Keratinocyte (primary cell): ENCODE data around the gene MAGI2. TPM values are rescaled to one million over a fixed set of nuclear protein-coding genes. Genes with fewer than 3 reads are reported as not detected.

Experiments used
- DNase-seq: peaks from one replicate; pipeline ENCODE4 v3.0.0-alpha.2; 2011; ENCODE audit warnings: low read depth, missing footprints, low spot score
- FAIRE-seq: peaks from 2 replicates; lab custom pipeline; 2011; peaks lifted over from hg19 to GRCh38; lab: Jason Lieb, UNC
- H2AFZ ChIP-seq: 2 replicates; pipeline ENCODE4 v1.6.0; 2012; ENCODE audit warnings: low read length, control low read depth, inconsistent platforms; ENCODE audit not compliant: control insufficient read depth
- H3K27ac ChIP-seq: 2 replicates; pipeline ENCODE4 v1.5.1; 2011; ENCODE audit warnings: low read length; ENCODE audit not compliant: control insufficient read depth, insufficient read depth
- H3K27me3 ChIP-seq: 3 replicates; pipeline ENCODE4 v1.6.0; 2011; ENCODE audit warnings: low read length; ENCODE audit not compliant: control insufficient read depth, insufficient read depth; ENCODE audit errors: extremely low read depth
- H3K36me3 ChIP-seq, 2 experiments: 2 replicates in 1 of 2; 3 replicates in 1 of 2; pipeline ENCODE4 v1.5.1; 2011; ENCODE audit warnings: low read length in 2 of 2, mild to moderate bottlenecking in 1 of 2; ENCODE audit not compliant: control insufficient read depth in 2 of 2, insufficient read depth in 2 of 2; ENCODE audit errors: extremely low read depth in 1 of 2
- H3K4me1 ChIP-seq: 3 replicates; pipeline ENCODE4 v1.5.1; 2011; ENCODE audit warnings: low read length; ENCODE audit not compliant: control insufficient read depth, insufficient read depth; ENCODE audit errors: extremely low read depth
- H3K4me2 ChIP-seq: 3 replicates; pipeline ENCODE4 v1.6.0; 2011; ENCODE audit warnings: low read depth, low read length; ENCODE audit not compliant: control insufficient read depth, insufficient read depth; ENCODE audit errors: extremely low read depth
- H3K4me3 ChIP-seq, 3 experiments: fragments of 200-600 bp in 1 of 3; sonication (generic) in 1 of 3; 2 replicates in 2 of 3; 3 replicates in 1 of 3; pipeline ENCODE4 v1.5.1; 2011 to 2016; ENCODE audit warnings: low read length in 3 of 3, mild to moderate bottlenecking in 3 of 3, control low read depth in 2 of 3, inconsistent platforms in 1 of 3, low read depth in 1 of 3, mixed read lengths in 1 of 3, mixed run types in 1 of 3, moderate library complexity in 1 of 3; ENCODE audit not compliant: control insufficient read depth in 2 of 3, insufficient read depth in 2 of 3; ENCODE audit errors: extremely low read depth in 1 of 3
- H3K79me2 ChIP-seq: 2 replicates; pipeline ENCODE4 v1.6.0; 2012; ENCODE audit warnings: low read length; ENCODE audit not compliant: control insufficient read depth, insufficient read depth
- H3K9ac ChIP-seq: 3 replicates; pipeline ENCODE4 v1.6.0; 2011; ENCODE audit warnings: low read length; ENCODE audit not compliant: control insufficient read depth, insufficient read depth; ENCODE audit errors: extremely low read depth
- H3K9me1 ChIP-seq: 3 replicates; pipeline ENCODE4 v1.6.0; 2011; ENCODE audit warnings: low read length; ENCODE audit not compliant: control insufficient read depth, insufficient read depth; ENCODE audit errors: extremely low read depth
- H3K9me3 ChIP-seq: 2 replicates; pipeline ENCODE4 v1.5.1; 2012; ENCODE audit warnings: low read depth, low read length; ENCODE audit not compliant: control insufficient read depth
- H4K20me1 ChIP-seq: 3 replicates; pipeline ENCODE4 v1.6.0; 2011; ENCODE audit warnings: low read length; ENCODE audit not compliant: control insufficient read depth, insufficient read depth; ENCODE audit errors: extremely low read depth
- EZH2 ChIP-seq: IDR thresholded peaks from one replicate; pipeline ENCODE4 v1.6.1; 2012; ENCODE audit warnings: inconsistent platforms, mild to moderate bottlenecking, low read length, moderate library complexity
- dilution Hi-C: fragments of 300-500 bp; cut with MboI; formaldehyde crosslinking; loops from one replicate; pipeline ENCODE4 v1.7.0; 2020; ENCODE audit warnings: low sequenced_read_pairs; ENCODE audit not compliant: extremely low pct_ligation_motif_present
- polyA plus RNA-seq, 5 experiments: library from polyadenylated mRNA; depleted of rRNA in 3 of 5; stranded (reverse) in 3 of 5; stranded (forward) in 1 of 5; unstranded in 1 of 5; fragments of >200 nt; gene quantifications; 1 replicate in 1 of 5; 2 replicates in 3 of 5; 3 replicates in 1 of 5; pipeline versions ENCODE4 v1.2.1 to v1.2.3, GENCODE V29; 2011 to 2012; ENCODE audit warnings: missing spikeins in 2 of 5, low read depth in 1 of 5, low replicate concordance in 1 of 5
- TF ChIP-seq, protein P1 (sequence below), 3 experiments: IDR thresholded peaks in 1 of 3; conservative IDR thresholded peaks in 1 of 3; optimal IDR thresholded peaks in 1 of 3; 2 replicates in 2 of 3; 3 replicates in 1 of 3; pipeline versions ENCODE3 to v1.5.1; 2011; ENCODE audit warnings: low read length in 3 of 3, mild to moderate bottlenecking in 3 of 3, moderate library complexity in 2 of 3, control low read depth in 1 of 3, inconsistent platforms in 1 of 3; ENCODE audit not compliant: insufficient read depth in 2 of 3; ENCODE audit errors: extremely low read depth in 1 of 3

MAGI2 gene
- polyA plus RNA-seq, 1 donor (not counting 4 experiments of a cell fraction or from before 2014, with no cell fraction given), result 0.07 TPM

DNA sequence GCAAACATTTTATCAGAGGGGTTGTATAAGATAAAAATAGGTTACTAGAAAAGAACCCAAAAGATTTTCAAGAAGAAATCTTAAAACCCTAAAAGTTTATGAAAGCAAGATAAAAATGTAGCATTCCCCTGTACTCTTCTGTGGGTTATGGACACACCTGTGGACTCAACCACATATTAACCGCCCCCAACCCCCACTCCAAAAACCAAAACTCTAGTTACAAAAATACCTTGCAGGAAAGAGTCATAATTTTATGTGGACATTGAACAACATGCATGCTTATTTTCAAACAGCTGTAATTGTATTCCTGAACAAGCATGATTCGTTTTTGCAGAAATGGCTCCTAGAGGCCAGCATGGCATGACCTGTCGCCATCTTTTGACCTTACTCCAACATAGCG, 1188.0 kb downstream of the MAGI2 start:
- no peak overlapping the region for H3K27ac ChIP-seq
- no peaks in the 10 kb centered on the region for H3K9me1 ChIP-seq
- no peak overlapping the region for H3K9ac ChIP-seq

DNA sequence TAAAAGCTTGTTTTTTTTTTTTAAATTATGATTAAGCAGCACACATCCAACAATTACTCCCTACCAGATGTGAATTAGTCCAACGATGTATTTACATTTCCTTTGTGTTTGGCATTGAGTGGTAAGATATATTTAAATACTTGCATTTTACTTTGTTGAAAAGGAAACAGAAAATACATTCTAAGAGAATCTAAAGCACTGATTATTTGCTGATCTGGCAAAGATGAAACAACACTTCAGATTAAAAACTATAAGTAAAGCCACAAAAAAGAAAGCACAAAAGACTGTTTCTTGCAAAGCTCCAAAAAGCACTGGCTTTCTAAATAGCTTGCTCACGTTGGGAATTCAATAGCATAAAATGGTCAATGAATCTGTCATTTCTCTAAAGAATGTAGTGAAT, 1188.4 kb downstream of the MAGI2 start:
- Histone ChIP-seq H3K36me3 (no peaks in the 10 kb centered on the region), H3K9me1 (no peaks in the 10 kb centered on the region), H3K4me1 (no peaks in the 10 kb centered on the region), H3K9me3 (no peaks in the 10 kb centered on the region), H3K4me3 (no peak overlapping the region), H3K79me2 (no peaks in the 10 kb centered on the region), H4K20me1 (no peaks in the 10 kb centered on the region), H3K27me3 (no peaks in the 10 kb centered on the region), H3K27ac (no peak overlapping the region), H2AFZ (no peak overlapping the region), H3K9ac (no peak overlapping the region), H3K4me2 (no peak overlapping the region)
- TF ChIP-seq, protein P1, sequence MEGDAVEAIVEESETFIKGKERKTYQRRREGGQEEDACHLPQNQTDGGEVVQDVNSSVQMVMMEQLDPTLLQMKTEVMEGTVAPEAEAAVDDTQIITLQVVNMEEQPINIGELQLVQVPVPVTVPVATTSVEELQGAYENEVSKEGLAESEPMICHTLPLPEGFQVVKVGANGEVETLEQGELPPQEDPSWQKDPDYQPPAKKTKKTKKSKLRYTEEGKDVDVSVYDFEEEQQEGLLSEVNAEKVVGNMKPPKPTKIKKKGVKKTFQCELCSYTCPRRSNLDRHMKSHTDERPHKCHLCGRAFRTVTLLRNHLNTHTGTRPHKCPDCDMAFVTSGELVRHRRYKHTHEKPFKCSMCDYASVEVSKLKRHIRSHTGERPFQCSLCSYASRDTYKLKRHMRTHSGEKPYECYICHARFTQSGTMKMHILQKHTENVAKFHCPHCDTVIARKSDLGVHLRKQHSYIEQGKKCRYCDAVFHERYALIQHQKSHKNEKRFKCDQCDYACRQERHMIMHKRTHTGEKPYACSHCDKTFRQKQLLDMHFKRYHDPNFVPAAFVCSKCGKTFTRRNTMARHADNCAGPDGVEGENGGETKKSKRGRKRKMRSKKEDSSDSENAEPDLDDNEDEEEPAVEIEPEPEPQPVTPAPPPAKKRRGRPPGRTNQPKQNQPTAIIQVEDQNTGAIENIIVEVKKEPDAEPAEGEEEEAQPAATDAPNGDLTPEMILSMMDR (optimal IDR thresholded peaks at IDR 0.05 in 1 of 3, IDR thresholded peaks at IDR 0.05 in 1 of 3, conservative IDR thresholded peaks at IDR 0.05 in 1 of 3; ENCODE audit: extremely low read depth in 1 of 3, insufficient read depth in 2 of 3, low read length in 3 of 3), result no peak
- no peak for TF ChIP-seq EZH2
- DNase-seq (no peak), FAIRE-seq (no peak)
- dilution Hi-C loops, result no loop called here

More for the DNA sequence above, 1188.0 kb downstream of the MAGI2 start:
- Histone ChIP-seq H3K4me1 (no peaks in the 10 kb centered on the region), H3K36me3 (no peaks in the 10 kb centered on the region), H3K27me3 (no peaks in the 10 kb centered on the region), H3K79me2 (no peaks in the 10 kb centered on the region), H3K4me3 (no peak overlapping the region), H3K4me2 (no peak overlapping the region), H2AFZ (no peak overlapping the region), H4K20me1 (no peaks in the 10 kb centered on the region), H3K9me3 (no peaks in the 10 kb centered on the region)
- no peak for TF ChIP-seq EZH2
- TF ChIP-seq, protein P1 (optimal IDR thresholded peaks at IDR 0.05 in 1 of 3, IDR thresholded peaks at IDR 0.05 in 1 of 3, conservative IDR thresholded peaks at IDR 0.05 in 1 of 3; ENCODE audit: extremely low read depth in 1 of 3, insufficient read depth in 2 of 3, low read length in 3 of 3), result no peak
- no peak for DNase-seq
- dilution Hi-C loops, result no loop called here
- FAIRE-seq, result no peak
